IPS-NIHi7 (cell line): Measurements from ENCODE around the gene FRMD4A.
A peak's percentile ranks its signal among the peaks of the same experiment; 100 is the strongest.
"Not testable (repeated sequence)": the region's sequence is repeated elsewhere in the genome, so short reads cannot be mapped to it uniquely, and the experiment has no call there.

Source experiments
- DNase-seq: peaks from one replicate; pipeline ENCODE4 v3.0.0; 2012; ENCODE audit warnings: mixed read lengths; ENCODE audit errors: extremely low spot score

FRMD4A gene

DNA sequence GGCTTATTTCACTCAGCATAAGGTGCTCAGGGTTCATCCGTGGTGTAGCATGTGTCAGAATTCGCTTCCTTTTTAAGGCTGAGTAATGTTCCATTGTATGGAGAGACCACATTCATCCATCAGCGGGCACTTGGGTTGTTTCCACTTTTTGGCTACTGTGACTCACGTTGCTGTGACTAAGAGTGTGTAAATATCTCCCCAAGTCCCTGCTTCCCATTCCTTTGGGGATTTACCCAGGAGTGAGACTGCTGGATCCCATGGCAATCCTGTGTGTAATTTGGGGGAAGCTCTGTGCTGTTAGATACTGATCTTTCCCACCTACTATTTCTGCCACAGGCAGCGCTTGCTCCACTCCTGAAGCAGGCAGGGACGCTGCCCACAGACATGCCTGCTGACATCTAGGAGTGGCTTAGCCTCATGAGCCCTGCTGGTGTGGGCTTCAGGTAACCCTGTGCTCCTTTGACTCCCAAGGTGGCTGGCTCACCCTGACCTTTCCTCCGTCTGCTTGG lies 346.0 kb downstream of the FRMD4A start:
- DNase-seq: no peak

DNA sequence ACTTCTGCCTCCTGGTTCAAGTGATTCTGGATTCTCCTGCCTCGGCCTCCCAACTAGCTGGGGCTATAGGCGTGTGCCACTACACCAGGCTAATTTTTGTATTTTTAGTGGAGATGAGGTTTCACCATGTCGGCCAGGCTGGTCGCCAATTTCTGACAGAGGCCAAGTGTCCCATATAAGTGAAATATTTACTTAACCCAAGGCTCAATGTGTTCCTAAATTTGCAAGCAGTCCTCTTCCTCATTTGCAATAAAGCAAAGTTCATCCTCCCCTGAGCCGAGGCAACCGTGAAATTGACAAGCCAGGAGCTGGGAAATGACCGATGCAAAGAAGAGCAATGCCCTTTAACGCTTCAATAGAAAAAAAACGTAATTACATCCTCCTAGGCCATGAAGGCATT lies 347.7 kb downstream of the FRMD4A start:
- DNase-seq: no peak

DNA sequence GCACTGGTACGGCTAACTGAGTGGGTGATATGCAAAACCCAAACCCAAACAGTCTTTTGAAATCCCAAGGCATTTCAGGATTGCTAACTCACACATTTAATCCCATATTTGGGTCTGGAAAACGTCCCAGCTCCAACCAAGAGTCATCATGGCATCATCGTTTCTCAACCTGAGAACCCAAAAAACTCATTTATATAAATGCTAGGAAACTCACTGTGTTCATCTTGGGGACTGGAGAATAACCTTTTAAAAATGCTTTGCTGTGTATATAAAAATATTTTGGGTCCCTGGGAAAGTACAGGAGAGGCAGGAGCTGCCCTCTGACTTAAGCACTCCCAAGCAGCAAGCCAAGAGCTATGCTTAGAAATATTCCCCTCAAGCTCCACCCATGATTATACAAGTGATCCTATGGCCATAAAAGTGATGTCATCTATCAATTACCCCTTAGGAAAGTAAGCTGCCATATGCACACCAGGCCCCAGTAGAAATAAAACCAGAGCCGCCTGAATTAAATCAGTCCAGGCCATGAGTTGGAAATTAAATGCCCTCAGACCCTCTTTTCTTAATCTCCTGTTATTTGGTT lies 352.1 kb downstream of the FRMD4A start:
- DNase-seq: no peak

DNA sequence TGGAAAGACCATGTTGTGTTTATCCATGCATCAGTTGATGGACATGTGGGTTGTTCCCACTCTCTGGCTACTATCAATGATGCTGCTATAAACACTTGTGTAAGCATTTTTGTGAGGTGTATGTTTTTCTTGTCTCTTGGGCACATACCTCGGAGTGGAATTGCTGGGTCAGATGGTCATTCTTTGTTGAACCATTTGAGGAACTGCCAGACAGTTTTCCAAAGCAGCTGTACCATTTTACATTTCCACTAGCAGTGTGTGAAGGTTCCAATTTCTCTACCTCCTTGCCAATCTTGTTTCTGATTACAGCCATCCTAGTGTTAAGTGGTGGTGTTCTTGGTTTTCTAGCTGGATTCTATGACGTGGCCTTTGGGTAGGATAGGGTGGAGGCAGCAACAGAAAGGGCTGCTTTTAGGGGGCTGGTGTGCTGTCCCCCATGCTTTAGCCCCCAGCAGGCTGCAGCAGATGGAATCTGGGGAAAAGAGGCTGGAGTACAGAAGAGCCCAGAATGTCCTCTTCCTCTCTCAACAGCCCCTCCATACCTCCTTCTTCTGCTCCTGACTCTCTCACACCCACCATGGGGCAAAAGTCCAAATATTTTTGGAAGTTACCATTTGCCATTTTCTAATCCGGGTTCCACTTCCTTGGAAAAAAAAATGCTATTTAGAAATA lies 352.7 kb downstream of the FRMD4A start:
- DNase-seq: no peak

DNA sequence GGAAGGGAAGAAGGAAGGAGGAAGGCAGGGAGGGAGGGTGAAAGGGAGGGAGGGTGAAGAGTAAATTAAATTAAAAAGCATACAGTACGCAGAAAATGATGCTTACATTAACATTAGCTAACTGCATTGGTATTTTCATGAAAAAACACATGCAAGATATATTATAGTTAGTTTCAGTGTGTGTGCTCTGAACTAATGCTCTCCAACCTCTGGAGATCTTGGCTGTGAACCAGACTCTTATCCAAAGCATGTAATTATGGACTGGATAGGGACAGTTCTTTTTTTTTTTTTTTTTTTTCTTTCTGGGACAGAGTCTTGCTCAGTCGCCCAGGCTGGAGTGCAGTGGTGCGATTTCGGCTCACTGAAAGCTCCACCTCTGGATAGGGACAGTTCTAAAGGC lies 357.0 kb downstream of the FRMD4A start:
- DNase-seq: no peak

DNA sequence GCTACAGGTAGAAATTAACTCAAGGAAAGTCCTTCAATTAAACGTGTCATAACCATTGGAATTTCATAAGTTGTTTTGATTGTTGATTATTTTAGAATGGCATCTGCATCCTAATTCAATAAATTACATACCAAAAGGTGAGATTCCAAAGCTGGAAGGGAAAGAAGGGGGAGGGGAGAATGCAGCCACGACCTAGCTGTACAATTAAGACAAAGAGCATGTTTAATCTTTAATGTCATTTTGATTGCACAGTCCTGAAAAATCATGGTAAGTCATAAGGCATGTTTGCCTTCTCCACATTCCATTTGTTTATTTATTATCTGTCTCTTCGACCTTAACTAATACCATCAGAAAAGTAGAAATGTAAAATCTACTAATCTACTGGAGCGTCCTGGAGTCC lies 358.1 kb downstream of the FRMD4A start:
- no peak for DNase-seq

DNA sequence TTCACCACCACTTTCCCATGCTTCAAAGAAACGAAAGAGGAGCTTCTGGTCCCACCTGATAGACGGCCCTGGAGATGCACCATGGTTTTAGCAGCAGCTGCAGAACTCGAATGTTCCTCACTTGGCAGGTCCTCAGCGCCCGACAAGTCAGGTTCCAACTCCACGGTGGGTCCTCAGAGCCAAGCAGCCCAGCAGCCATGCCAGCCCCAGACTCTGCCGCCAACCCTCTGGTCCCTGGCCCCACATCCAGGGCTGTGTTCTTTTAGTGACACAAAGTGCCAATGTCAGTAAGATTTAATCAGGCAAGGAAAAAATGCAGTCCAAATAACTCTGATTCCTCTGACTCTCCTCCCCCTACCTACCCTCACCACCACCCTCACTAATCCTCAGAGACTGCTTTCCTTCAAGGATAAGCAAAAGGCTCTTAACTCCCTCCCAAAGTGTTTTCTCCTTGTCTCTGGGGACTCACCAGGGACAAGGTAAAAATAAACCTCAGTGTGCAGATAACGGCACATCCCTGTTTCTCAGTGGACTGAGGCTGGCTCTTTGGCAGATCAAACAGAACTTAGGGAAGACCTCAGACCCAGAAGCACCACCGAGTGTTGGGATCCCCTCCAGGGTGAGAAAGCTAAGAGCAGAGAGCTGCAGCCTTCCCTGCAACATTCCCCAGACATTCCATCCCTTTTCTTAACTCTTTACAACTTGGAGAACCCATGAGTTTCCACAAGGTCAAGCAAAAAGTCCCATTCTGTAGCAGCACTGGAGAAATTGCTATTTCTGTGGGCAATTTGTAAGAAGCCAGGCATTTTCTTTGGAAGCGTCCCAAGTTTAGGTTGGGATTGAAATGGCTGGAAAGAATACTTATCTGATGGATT lies 358.9 kb downstream of the FRMD4A start:
- peak; percentile 43 for DNase-seq

DNA sequence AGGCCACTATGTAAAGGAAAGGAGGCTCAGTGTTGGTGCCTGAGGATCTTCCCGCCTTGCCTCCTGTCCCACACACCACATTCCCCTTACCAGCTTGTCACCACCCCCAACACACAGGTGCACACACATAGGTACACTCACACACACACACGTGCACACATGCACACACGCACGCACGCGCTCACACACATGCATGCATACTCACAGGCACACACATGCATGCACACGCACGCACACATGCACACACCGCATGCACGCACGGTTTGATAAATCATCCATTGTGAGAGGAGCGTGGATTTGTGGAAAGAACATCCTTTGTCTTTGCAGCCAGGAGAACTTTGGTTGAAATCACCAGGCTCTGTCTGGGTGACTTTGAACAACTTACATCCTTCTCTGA lies 359.8 kb downstream of the FRMD4A start:
- no peak for DNase-seq

DNA sequence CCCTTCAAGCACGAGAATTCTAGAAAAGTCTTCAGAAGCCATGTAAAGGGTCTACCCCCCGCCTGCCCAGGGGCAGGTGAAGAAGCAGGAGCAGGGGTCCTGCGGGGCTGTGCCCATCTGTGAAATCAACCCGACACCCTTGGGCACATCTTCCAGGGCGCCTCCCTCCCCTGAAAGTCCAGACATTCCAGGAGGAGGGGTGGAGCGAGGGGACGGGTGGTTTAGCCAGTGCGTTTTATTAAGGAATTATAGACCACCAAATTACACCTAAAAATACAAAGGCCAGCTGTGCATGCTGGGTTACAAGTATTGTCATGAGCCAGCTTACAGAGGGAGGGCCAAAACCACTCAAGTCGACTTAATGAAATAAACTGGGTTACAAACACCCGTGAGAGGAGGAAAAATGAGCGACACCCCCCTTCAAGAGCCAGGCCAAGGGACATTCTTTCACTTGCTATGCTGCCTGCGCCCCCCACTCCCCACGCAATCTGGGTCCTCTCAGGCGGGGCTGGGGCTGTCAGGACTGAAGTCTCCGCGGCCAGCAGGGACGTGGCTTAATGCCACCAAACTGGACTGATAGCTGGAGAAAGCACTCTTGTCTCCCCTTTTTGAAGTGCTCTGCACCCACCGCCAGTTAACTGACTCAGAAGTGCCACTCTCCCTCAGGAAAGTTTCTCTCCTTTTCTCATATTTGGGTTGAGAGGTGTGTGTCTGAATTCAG lies 360.3 kb downstream of the FRMD4A start:
- no peak for DNase-seq

DNA sequence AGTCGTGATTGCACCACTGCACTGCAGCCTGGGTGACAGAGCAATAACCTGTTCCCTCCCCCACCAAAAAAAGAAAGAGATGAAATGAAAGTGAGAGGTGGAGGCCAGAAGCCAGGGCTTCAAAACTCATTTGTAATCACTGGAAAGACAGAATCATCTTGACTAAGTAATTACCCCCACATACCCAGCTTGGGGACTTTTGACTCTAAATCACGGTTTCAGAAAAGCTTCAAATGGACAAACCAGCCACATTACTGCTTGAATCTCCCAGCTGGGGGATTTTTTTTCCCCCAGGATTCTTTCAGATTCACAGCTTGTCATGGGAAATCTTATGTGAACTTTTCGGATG lies 361.0 kb downstream of the FRMD4A start:
- DNase-seq: no peak

DNA sequence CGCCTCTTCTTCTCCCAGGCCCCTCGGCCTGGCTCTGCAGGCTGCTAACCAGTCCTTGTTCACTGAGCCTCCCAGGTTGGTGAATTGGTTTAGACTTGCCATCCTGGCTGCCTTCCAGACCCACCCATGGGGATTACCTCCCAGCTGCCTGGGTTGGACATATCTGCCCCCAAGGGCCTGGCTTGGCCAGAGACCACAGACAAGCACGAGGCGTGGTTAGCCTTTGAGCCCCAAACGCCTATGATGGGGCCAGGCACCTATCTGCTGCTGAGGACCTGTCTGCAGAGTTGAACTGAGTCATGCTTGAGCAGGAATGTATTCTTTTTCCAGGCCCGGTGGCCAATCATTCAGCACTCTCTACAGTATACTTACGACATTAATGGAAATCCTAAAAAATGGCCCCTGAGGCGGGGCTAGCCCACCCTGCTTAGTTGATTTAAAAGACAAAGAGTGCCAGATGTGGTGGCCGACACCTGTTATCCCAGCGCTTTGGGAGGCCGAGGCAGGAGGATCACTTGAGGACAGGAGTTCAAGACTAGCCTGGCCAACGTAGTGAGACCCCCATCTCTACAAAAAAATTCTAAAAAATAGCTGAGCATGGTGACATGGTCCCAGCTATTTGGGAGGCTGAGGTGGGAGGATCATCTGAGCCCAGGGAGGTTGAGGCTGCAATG lies 361.5 kb downstream of the FRMD4A start:
- no peak for DNase-seq

DNA sequence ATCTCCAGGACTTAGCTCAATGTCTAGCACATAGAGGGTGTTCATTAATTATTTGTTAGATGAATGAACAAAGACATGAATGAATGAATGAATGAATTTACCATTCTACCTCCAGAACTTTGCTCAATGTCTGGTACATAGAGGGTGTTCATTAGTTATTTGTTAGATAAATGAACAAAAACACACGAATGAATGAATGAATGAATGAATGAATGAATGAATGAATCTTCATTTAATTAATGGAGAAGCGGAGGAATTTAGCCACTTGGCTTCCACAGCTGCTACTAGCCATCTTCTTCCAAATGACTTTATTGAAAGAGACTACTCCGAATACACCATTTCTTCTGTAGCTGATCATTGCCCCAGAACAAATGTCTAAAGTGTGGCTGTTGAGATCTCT lies 368.9 kb downstream of the FRMD4A start:
- DNase-seq: no peak

DNA sequence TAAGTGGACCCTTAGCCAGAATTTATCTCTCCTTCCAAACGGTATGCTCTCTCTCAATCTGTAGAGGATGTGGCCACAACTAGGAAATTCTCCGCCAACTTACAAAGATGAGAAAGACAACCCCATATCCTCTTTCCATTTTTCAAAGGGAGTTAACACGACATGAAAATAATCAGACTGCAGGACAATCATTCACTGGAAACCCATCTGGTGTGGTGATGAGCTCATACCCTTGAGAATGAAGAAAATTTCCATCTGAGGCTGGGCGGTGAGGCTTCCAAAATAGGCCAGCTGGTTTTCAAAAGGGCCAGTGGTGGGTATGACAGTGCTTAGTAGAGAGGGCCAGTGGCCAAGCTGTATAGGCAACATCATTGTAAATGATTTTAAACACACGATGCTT lies 369.6 kb downstream of the FRMD4A start:
- DNase-seq: no peak

DNA sequence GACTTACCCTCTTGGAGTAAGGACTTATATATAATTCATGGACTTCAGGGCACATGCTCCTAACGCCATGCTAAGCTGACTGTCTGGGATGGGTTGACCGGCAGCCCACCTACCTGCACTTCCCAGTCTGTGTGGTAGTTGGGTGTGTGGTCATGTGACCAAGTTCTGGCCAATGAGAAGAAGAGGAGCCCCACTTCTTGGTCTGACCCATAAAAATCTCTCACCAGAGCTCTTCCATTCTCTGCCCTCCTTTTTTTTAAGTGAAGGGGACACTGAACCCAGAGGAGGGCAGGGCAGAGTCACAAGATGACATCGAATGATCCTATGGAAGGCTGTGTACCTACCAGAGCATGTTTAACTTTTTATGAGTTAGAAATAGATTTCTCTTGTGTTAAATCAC lies 370.1 kb downstream of the FRMD4A start:
- DNase-seq: no peak

DNA sequence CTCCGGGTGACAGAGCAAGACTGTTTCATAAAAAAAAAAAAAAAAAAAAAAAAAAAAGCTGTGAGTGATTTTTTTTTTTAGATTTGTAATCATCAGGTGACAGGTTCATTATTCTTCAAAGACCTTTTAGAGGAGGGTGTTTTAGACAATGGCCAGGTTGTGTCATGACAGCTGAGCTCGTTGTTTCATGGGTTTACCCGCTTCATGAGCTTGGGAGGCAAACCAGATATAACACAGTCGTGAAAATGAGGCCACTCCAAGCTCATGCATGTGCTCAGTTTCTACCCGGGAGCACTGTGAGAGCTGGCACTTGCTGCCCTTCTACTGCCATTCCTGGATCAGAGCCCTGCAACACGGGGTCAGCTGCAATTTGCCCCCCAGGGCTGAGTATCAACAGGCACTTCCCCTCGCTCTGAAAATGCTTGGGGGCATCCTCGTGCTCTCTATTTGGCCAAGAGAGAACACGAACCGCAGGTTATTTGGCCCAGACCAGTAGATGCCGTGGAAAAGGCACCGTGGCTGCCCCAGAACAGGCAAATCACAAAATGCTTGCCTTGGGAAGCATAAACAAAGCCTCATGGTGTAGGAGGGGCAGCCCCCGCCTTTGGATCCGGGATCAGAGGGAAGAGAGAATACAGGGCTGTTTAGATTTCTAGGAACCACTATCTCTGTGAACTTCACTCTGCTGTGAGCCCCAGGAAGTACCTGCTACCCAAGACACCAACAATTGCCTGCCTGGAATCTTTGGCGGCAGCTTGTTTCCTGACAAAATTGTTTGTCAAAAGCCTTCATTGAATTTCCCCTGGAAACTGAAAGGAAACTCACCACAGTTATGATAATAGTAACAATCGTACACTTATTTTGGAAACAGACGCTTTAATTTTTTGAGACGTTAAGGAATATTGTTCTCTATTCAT lies 371.0 kb downstream of the FRMD4A start:
- no peak for DNase-seq

DNA sequence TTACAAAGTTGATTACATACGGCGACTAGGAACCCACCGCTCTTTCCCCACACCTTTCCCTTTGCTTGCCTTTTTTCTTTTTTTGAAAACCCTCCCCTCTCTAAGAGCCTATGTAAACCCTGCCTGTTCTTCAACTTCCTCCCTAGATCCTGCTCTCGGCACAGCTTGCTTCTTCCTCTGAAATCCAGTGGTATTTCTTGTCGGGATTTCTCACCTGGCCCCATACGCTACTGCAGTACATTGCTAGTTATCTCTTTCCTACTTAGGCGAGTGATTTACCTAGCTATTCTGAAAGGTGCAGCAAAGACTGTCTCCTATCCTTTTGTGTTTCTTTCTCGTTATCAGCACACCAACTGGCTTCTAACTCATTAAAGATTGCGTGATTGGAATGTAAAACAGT lies 372.9 kb downstream of the FRMD4A start:
- DNase-seq: no peak

DNA sequence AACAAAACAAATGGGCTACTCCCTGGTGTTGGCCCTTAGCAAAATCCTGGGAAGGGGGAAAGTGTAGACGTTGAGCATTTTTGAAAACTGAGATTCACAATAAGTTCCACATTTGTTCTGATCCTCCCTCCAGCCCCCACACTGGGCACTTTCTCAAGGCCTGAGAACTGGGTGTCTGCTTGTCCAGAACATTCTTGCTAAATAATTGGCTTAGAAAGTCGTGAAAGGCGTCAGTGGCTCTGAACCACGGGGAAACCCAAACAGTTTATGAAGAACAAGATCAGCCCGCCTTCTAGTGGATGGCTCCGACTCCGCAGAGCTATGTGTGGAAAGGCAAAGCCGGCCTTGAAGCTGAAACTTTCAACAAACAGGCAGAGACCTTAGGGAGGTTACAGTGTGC lies 373.9 kb downstream of the FRMD4A start:
- peak; percentile 38 for DNase-seq

DNA sequence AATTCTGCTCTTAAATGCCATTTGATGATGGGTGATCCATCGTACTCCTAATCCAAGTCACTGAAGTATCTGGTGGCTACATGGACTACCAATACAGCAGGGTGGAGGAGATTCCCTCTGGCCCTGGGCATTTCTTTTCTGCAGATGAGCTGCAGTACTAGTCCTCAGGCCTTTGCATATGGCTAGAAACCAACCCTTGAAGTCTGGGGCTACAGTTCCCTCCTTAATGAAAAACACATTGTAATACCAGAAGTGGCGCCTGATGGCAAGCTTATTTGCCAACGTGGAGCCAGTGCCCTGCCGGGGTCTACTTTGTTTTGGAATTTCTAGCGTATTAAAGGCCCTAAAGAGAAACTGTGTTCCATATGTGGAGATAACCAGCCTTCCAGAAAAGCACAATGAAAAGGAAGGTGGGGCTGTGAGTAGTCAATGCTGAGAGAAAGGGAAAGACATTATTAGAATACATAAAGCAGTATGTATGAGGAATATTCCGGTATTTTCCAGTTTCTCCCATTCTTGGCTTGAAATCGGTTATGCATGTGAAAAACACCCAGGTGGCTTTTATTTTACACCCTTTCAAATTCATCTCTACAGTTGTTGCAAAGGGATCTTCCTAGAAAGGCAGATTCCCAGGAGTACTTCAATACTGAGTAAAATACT lies 375.2 kb downstream of the FRMD4A start:
- no peak for DNase-seq

DNA sequence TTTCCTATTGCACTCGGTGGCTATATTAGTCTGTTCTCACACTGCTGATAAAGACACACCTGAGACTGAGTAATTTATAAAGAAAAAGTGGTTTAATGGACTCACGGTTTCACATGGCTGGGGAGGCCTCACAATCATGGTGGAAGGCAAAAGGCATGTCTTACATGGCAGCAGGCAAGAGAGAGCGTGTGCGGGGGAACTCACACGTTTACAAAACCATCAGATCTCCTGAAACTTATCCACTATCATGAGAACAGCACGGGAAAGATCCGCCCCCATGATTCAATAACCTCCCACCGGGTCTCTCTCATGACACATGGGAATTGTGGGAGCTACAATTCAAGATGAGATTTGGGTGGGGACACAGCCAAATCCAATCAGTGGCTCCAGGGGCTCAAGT lies 376.5 kb downstream of the FRMD4A start:
- not testable (repeated sequence) for DNase-seq

DNA sequence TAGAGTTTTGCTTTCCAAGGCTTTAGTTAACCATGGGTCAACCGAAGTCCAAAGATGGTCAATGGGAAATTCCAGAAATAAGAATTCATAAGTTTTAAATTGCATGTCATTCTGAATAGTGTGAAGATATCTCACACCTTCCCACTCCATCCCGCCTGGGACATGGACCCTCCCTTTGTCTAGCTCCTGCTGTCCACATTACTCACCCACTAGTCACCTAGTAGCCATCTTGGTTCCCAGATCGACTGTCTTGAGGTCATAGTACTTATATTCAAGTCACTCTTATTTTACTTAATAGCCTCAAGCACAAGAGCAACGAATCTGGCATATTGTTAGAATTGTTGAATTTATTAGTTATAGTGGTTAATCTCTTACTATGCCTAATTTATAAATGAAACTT lies 377.4 kb downstream of the FRMD4A start:
- DNase-seq: no peak
